AG09319 (cell line): ENCODE results near the gene FGGY.
"Not testable (repeated sequence)": the region's sequence is repeated elsewhere in the genome, so short reads cannot be mapped to it uniquely, and the experiment has no call there.

ENCODE experiments used
- DNase-seq: peaks from one replicate; pipeline ENCODE4 v3.0.0-alpha.2; 2010; ENCODE audit warnings: low read depth; ENCODE audit errors: extremely low read depth
- CTCF ChIP-seq: IDR thresholded peaks from 2 replicates; pipeline ENCODE4 v1.5.1; 2011; ENCODE audit warnings: low read depth, mild to moderate bottlenecking, inconsistent platforms, low read length, moderate library complexity

FGGY gene

DNA sequence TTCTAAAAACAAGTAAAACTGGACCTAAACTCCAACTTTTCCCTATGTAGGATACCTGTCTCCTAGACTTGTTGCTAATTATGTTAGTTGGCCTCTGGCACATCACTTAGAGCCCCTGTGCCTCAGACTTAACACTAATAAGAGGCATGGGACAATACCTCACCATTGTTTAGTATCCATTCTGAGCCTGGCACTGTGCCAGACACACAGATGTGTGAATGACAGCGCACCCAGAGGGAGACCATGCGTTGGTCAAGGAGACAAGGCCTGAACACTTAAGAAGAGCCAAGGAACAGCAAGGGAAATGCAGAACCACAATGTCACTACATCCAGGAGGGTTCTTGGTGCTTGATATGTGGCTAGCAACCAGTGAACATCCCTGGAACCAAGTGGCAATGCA lies 189.1 kb downstream of the FGGY start:
- no peak for TF ChIP-seq CTCF
- DNase-seq, result no peak

GRCh38 chr1:59486615-59487014 lies 189.7 kb downstream of the FGGY start:
- DNase-seq, result no peak
- TF ChIP-seq CTCF, result no peak

DNA sequence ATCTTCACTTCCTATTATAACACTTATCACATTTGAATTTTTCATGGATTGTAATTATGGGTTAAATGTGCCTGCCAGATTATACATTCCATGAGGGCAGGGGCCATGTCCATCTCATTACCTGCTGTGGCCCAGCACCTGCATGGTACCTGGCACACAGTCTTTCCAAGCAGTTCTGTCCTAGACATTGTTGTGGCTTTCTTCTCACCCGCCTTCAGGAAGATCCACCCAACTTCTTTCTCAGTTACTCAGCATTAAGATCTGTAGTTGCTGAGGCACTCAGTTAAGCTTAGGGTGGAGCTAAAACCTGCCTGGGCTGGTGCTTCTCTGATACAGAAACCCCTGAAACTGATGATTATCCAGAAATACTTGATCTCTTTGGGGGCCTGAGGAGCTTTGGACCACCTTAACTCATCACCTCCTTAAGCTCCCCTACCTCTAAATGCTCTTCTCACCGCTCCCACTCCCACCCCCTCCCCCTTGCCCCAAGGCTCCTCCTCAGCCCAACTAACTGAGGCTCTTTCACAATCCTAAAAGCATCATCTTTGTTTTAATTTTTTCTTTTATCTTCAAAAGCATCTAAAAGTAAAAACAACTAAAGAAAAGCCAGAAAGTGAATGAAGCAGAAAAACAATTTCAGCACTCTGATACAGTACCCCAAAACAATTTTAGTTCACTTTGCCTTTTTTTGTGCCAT lies 190.6 kb downstream of the FGGY start:
- no peak for TF ChIP-seq CTCF
- no peak for DNase-seq

DNA sequence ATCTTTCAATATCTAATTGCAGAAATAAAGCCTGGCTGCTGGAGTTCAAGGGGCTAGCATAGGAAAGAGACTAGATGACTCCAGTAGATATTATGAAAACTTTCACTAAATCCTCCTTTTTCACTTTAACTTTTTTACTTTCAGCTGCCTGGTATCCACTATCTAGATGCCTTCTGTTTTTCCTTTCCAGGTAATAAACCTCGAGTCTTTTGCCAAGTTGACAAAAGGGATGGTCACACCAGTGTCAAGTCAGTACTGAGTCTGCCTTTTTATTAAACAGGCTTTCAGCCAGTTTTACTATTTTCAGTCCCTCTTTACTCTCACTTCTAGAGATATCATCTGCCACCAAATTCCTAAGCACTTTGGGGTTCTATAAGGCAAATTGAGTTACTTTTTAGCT lies 195.6 kb downstream of the FGGY start:
- no peak for TF ChIP-seq CTCF
- DNase-seq, result no peak

GRCh38 chr1:59494145-59494833 lies 197.4 kb downstream of the FGGY start:
- TF ChIP-seq CTCF, result no peak
- no peak for DNase-seq

GRCh38 chr1:59496156-59496555 lies 199.3 kb downstream of the FGGY start:
- DNase-seq, result not testable (repeated sequence)

- no peak for DNase-seq
- TF ChIP-seq CTCF, result no peak
Measured at GRCh38 chr1:59497616-59498015, 200.7 kb downstream of the FGGY start.

GRCh38 chr1:59498640-59499039 lies 201.7 kb downstream of the FGGY start:
- no peak for DNase-seq
- TF ChIP-seq CTCF, result no peak
